LNCaP clone FGC (cell line): Measurements from ENCODE around the gene SGPL1.

Experiments
- DNase-seq: peaks from one replicate; pipeline ENCODE4 v3.0.0-alpha.2; 2011; ENCODE audit warnings: low read depth
- H3K4me3 ChIP-seq: 2 replicates; pipeline ENCODE4 v1.5.1; 2011; ENCODE audit warnings: mild to moderate bottlenecking, low read depth, low read length, control low read depth
- TF ChIP-seq, protein P1 (sequence below): IDR thresholded peaks from 2 replicates; pipeline ENCODE4 v1.5.1; 2012; ENCODE audit warnings: mild to moderate bottlenecking; ENCODE audit not compliant: control insufficient read depth, insufficient read depth; ENCODE audit errors: extremely low read depth

The SGPL1 gene

DNA sequence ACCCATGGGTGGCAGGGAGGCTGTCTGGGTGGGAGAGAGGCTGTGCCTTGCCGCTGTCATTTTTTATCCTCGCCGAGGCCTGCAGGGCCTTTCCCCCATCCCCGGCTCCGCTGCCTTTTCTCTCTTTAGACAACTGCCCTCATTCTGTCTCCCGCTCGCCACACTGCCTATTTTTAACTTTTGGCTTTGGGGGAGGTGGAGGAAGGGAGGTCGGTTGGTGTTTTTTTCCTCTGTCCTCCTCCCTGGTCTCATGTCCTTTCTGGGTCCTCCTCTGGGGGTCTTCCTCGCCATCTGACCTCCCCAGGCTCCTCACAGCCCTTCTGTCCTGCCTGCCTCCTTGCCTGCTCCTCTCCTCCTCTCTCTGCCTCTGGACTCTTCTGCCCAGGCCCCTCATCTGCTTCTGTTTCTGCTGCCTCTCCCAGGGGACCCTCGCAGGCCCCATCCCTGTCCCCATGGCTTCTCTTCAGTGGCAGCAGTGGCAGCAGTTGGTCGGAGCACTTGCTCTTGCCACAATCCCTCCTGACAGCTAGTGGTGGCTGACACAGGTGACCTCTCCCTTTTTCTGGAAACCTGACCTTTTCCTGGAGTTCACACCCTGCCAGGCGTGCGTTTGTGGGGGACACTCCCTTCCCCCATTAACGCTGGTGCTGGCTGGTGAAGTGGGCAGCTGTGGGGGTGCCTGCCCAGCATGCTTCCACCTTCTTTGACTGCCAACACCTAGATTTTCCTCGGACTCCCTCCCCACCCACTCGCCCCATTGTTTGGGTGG, 92.1 kb downstream of the SGPL1 start:
- DNase-seq = no peak
- H3K4me3 ChIP-seq = no peak overlapping the region
- TF ChIP-seq, protein P1, sequence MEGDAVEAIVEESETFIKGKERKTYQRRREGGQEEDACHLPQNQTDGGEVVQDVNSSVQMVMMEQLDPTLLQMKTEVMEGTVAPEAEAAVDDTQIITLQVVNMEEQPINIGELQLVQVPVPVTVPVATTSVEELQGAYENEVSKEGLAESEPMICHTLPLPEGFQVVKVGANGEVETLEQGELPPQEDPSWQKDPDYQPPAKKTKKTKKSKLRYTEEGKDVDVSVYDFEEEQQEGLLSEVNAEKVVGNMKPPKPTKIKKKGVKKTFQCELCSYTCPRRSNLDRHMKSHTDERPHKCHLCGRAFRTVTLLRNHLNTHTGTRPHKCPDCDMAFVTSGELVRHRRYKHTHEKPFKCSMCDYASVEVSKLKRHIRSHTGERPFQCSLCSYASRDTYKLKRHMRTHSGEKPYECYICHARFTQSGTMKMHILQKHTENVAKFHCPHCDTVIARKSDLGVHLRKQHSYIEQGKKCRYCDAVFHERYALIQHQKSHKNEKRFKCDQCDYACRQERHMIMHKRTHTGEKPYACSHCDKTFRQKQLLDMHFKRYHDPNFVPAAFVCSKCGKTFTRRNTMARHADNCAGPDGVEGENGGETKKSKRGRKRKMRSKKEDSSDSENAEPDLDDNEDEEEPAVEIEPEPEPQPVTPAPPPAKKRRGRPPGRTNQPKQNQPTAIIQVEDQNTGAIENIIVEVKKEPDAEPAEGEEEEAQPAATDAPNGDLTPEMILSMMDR = no peak

- no peak for DNase-seq
- TF ChIP-seq, protein P1 = no peak
- H3K4me3 ChIP-seq = no peak overlapping the region
These were observed 92.9 kb downstream of the SGPL1 start for GRCh38 chr10:70908406-70909296.

DNA sequence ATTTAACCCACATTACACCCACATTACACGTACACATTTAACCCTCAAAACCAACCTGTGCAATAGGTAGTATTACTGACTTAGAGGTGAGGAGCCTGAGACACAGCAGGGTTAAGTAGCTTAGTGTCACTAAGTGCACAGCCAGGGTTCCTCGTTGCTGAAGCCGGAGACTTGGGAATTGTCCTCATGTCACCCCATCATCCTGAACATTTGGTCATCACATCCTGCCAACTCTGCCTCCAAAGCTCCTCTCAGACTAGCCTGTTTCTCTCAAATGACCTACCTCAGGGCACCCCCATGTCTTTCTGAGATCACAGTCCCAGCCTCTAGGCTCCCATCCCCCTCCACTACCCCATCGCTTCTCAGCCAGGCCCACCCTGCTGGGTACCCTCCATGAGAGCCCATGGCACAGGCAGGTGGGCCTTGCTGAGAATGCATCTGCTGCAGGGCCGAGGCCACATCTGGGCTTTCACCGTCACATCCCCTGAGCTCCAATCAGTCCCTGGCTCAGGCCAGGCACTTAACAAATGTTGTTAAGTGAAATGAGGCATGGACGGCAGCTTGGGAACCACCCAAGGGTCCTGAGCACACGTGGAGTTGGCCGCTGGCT, 93.7 kb downstream of the SGPL1 start:
- DNase-seq = no peak
- TF ChIP-seq, protein P1 = no peak
- H3K4me3 ChIP-seq = no peak overlapping the region

GRCh38 chr10:70910486-70911341, 95.0 kb downstream of the SGPL1 start:
- DNase-seq = no peak
- TF ChIP-seq, protein P1 = no peak

GRCh38 chr10:70911386-70911785, 95.6 kb downstream of the SGPL1 start:
- TF ChIP-seq, protein P1 = no peak
- DNase-seq = no peak
- no peak overlapping the region for H3K4me3 ChIP-seq

More at GRCh38 chr10:70910486-70911341, 95.0 kb downstream of the SGPL1 start:
- no peak overlapping the region for H3K4me3 ChIP-seq

DNA sequence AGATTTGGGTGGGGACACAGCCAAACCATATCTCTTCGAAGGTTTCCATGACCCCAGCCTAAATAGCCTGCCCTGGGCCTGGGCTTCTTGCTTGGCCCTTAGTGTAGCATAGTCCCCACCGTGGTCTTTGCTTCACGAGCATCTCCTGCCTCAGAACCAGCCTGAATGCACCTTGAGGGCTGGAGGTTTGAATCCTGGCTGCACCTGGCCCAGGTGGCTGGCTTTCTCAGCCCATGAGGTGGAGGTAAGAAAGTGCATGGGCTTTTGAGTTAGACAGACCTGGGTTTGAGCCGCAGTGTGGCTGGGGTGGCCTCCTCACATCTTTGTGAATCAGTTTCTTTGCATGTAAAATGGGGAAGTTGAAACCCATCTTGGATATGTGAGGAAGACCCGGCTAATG, 96.8 kb downstream of the SGPL1 start:
- DNase-seq = no peak
- TF ChIP-seq, protein P1 = no peak
- no peak overlapping the region for H3K4me3 ChIP-seq
